Stimulated activated CD4-positive, alpha-beta T cell treated with anti-CD3 and anti-CD28 coated beads, Interleukin-2, amount 100 ng/mL, for 24 hours (primary cell): Measurements from ENCODE around the gene HOXA5.

Experiments used
- DNase-seq, 2 donors: peaks; one replicate each; pipeline ENCODE4 v3.0.0-alpha.2; 2020

HOXA5 gene

DNA sequence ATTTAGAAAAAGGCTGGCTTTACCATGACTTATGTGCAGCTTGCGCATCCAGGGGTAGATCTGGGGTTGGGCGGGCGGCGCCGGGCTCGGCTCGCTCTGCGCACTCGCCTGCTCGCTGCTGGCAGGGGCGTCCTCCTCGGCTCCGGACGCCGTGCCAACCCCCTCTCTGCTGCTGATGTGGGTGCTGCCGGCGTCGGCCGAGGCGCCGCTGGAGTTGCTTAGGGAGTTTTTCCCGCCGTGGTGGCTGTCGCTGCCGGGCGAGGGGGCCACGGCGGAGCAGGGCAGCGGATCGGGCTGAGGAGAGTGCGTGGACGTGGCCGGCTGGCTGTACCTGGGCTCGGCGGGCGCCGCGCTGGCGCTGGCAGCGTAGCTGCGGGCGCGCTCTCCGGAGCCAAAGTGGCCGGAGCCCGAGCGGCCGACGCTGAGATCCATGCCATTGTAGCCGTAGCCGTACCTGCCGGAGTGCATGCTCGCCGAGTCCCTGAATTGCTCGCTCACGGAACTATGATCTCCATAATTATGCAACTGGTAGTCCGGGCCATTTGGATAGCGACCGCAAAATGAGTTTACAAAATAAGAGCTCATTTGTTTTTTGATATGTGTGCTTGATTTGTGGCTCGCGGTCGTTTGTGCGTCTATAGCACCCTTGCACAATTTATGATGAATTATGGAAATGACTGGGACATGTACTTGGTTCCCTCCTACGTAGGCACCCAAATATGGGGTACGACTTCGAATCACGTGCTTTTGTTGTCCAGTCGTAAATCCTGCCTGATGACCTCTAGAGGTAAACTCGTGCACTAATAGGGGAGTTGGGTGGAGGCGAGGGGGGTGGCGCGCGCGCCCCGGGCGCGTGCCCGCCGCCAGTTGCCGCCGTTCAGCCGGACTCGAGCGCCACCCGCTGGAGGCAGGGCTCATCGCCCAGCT is at the start of gene HOXA5:
HOXA5 (minus strand) TSS at position 659 of the 927 bp plus-strand sequence; CDS start at position 585, 74 bp downstream.
- DNase-seq, result no peak

DNA sequence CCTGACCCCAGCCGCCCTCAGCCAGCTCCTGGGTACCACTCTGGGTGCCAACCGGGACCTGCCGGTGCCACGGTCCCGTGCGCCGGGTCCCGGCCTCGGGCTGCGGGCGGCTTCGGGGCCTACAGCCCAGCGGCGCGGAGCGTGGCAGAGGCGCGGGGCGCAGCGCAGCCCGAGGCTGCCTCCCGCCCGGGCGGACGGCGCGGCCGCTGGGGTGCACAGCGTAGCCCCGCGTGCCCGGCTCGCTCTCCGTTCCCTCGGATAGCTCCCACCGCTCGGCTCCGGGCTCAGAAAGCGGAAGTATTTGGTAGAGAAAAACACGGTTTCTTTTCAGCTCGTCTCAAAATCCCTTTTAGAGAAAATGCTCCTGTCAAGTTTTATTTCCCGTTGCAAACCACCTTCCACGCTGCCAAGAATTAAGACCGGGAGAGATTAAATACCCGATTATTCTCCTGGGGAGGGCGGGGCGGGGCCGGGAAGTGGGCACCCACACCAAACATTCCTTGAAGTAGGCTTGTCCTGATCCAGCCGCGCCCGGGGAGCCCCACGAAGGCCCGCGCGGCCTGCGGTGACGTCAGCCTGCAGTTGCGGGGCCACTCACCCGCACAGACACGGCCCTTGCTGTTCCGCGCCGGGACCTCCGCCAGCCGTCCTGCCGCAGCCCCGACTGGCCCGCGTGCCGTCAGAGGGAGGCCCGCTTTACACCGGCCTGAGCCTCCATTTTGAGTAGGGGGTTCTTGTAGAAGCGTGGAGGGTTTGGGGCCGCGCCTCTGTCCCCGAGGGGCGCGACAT is 49.3 kb upstream of the HOXA5 start:
- DNase-seq, result peak in 1 of 2 donors; percentile 14

DNA sequence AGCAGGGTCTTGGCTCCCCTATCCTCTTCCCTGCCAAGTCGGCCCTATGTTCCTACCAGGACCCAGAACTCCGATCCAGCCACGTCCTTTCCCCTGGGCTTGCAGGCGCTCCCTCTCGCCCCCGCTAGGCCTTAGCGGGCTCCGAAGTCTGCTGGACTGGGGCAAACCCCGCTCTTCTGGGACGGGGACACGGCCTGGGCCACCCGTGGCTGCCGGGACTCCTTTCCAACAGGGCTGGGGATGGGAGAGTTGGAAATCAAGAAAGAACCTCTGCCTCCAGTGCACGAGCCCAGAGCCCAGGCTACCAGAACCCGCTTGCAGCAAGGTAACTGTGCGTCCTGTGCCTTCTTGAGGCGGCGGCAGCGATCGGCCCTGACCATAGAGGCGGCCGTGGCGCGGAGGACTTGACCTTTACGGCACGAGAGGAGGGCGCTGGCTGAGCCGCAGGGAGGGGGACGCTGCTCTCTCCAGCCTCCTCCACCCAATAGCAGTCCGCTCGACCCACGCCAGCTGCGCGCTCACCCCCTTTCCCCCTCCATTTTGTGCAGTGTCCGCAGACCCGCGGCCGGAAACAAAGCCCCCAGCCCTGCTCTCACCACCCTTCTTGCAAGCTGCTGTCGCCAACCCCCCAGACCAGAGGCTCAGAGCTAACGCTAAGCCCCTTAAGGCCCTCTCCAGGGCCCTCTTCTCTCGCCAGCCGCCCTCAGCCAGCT is 48.5 kb upstream of the HOXA5 start:
- no peak for DNase-seq

DNA sequence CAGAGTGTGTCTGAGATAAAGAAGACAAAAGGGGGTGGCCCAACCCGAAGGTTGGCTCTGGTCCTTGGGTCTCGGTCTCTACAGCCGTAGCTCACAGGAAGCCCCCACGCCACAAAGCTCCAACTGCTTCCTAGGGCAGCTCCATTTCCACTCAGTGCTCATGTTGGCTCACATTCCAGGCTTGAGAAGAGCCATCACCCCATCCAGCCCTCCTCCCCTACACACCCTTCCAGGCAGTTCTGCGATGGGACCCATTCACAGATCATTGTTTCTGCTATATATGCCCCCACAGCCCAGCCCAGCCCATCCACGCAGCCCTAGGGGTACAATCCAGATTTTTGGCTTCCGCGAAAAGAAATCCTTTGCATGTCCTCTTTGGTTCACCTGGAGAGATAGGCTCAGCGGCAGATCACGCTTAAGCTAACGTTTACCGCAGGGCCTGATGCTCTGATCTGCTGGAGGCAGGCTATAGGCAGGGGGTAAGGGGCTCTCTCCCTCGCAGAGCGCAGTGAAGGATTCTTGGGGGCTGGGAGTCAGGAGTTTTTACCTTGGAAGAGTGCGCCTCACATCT is 47.8 kb upstream of the HOXA5 start:
- DNase-seq, result no peak

DNA sequence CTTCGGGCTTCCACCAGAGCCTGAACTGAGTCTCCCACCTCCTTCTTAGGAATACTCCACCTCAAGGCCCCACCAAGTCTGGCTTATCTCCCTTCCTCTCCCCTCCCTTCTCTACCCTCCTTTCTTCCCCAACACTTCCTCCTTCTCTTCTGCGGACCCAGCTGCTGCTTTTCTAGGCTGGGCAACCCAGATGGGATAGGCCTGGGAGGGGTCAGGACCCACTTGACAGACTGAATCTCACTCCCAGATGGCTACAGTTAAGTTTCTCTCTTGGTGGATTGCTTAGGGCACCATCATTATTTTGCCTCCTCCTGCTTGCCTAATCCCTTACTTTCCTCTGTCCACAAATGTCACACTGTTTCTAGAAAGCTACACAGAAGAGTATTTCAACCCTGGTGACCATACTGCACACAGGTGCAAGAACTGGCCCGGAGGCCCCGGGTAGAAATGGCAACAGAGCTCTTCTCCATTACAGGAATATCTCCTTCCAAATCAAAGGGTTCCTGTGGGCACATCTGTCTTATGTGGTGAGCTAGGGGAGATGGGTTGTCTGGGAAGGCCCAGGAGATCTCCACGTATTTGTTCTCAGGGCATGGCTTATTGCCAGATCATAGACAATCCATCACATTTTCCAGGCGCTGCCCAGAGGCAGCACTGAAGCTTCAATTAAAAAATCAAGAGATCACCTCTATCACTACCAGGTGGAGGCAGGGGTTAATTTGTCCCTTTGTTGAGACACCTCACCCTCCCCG is 46.7 kb upstream of the HOXA5 start:
- no peak for DNase-seq

DNA sequence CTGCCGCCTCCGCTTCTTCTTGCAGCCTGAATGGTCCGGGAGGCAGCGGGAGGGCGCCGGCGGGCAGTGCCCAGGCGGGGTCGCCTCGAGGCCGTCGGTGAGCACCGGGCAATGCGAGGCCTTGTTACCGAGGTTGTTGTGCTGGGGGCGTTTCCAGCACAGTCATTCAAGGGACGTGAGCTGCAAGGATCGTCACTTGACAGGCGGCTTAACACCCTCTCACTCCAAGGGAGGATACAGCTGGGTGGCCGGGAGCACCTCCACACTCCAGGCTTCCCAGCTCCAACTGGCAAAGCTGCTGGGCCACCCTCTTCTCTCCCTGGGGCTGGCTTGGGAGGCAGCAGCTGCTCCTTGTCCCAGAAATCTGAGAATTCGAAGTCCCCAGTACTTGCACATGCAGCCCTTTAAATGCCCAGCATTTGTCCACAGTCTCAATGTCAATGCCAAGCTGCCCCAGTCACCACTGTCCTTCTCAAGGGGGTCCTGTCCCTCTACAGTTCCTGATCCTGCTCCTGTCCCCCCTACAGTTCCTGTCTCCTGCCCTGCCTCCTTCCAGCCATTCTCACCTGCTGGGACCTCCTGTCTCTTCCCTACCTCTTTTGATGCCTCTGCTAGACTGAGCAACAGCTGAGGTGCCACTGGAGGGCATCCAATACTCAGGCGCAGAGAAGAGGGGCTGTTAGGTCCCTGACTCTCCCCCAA is 46.0 kb upstream of the HOXA5 start:
- DNase-seq, result no peak

DNA sequence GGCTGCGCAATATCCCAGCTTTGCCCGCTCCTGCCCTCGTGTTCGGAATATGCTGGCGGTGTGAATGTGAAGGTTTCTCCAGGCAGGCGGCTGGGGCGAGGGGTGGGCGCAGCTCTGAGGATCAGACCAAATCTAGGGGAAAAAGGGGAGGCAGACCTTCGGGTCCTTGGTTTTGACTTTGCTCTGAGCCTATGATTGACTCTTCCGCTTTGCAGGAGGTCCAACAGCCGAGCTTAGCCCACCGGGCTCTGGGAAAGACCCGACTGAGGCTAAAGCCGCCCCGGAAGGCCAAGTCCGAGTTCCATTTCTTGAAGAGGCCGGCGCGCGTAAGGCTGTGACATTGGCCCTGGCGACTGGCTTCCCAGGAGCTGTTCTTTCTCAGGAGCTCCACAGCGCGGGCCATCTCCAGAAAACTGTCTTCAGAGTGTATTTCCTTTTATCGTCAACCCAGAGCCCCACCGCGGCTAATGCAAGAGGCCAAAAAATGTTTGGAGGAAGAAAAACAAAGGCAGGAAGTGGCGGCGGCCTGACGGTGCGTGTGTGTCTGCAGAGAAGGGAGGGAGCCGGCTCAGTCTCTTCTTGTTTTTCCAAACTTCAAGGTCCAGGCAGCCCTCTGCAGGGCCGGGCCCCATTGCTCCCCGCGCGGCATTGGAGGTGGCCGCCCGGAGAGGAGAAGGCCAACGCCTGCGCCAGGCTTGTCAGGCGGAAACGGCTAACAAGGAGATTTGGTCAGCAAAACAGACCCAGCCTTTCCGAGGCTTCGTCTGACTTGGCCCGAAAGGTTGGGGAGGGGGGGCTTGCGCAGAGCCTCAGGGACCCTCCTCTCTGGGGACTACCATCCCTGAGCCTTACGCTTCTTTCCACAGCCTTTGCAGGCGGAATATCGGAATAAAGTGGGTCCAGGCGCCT is 45.2 kb upstream of the HOXA5 start:
- DNase-seq, result no peak

DNA sequence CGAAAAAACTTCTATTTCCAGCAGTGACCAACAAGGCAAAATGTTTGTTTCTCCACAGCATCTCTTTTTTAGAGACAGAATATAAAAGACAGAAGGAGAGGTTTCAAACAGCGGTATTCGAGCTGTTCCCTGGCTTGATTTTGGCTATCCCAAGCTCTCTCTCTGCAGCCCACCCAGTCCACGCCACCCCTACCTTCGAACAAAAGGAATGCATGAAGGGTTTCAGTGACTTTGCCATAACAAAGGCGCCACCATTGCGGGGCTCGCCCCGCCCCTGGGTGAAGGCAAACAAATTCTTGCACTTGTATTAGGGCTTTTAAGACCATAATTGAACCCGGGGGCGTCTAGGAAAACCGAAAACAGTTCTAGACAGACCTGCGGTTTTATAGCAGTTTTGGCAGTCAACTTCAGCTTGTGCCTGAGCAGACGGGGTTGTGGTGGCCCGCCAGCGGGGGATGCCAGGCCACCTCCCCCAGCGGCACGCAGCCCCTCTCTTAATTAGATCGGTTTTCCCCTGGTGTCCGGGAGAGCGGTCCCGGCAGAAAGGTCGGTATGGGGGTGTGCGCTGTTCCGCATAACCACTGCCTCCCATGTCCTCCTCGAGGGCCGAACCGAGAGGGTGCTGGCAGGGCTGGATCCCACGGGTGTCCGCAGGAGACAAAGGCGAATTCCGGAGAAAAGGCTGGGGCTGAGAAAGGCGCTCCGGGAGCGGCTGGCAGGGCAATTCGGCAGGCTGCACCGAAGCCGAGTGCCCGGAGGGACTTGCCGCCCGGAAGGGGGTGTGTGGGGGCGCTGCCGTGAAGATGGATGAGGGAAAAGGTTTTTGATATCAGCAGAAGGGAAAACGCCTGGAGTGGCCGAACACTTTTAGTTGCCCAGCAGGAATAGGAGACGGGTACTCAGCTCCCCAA is 44.2 kb upstream of the HOXA5 start:
- no peak for DNase-seq

DNA sequence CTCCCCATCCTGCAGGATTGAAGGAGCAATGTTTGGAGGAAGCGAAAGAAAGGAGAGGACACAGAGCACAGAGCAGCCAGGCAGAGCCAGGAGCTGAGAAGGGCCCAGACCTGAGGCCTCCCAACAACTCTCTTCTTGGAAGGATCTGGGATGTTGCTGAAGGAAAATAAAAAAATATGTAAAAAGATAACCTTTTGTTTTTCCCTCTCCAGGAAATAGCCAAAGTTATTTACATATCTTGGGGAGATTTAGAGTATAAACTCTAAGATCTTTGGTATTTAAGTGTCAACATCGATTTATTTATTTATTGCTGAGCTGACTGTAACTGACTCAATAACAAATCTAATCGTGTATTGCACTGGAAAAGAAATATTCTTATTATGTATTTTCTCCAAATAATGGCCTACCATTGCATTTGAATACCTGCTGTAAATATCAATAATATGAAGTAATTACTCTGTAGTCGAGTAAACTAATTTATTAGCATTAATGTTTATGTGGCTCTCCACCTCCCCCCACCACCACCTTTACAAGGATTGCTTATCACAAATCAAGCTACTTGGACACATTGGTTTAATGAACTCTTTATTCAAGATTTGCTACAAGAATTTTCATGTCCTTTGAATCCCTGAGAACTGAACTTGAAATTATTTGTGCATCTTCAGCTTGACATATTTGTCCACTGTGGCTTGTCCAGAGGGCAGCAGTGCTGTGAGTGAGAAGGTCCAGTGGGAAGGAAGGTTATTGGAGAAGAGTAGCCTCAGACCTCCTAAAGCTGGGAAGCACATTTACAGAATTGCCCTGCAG is 43.4 kb upstream of the HOXA5 start:
- DNase-seq, result no peak

DNA sequence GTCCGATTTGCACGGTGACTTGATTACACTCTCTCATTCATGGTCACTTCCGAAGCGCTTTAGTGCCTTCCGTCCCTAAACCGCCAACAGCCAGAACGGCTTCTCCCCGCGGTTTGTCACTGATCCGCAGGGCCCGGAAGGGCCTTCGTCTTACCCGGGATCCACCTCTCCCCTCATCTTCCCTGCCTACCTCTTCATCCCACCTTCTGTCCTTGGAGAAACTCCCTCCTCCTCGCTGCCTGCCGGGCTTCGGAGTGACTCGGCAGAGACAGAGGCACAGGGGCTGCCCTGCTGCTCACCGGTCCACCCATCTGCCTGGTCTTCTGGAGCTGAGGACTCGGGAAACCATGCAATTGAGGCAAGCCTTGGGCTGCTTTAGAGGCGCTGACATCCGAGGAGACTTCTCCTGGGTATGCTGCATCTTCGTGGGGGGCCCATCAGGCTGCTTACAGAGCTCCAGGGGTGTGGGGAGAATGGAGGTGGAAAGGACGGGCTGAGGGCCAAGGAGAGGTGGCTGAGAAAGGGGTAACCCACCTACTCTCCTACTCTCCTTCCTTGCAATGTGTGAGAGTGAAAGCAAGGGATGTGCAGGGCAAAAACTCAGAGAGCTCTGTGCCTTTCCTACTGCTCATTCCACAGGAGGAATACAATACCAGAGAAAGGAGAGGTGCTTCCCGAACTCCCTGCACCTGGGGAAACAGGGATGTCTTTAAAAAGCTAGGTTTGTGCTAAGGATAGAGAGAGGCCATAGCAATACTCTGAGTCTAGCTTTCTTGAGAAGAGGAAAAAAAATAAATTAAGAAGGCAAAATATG is 42.6 kb upstream of the HOXA5 start:
- no peak for DNase-seq

DNA sequence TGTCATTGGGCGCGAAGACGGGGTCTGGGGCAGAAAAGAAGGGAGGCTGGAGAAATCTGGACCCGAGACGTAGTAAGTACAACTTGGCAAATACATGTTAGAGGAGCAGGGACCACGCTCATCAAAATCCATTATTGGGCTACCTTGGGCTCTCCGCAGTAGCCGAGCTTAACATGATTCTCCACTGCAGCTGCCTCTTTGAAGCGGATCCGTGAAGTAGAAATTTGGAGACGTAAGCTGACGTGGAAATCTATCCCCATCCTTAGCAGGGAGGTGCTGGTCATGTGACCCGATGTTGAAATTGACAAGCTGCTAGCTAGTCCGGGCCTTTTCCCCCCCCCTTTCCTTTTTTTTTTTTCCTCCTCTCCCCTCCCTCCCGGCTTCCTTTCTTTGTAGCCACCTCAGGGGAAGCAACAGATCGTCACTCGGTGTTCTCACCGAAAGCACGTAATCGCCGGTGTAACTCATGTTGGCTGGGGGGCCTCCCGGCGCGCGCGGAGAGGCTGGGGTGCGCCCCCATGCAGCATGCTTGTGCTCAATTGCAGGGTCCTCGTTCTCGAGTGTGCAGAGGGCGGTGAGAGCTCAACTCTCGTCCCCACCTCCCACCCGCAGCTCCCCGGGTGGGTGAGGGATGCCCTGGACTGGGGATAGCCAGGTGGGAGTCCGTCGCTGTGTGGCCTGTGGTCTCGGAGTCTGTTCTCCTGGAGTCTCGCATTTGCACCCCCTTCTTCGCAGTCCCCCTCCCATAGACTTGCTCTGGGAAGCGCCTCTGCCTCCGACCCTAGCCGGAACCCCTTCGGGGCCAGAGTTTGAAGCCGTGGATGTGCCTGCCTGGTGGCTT is 41.8 kb upstream of the HOXA5 start, which contains the start of gene HOXA11:
HOXA11 (minus strand) TSS at position 220 of the 841 bp plus-strand sequence; CDS start at position 132, 88 bp downstream.
- no peak for DNase-seq

DNA sequence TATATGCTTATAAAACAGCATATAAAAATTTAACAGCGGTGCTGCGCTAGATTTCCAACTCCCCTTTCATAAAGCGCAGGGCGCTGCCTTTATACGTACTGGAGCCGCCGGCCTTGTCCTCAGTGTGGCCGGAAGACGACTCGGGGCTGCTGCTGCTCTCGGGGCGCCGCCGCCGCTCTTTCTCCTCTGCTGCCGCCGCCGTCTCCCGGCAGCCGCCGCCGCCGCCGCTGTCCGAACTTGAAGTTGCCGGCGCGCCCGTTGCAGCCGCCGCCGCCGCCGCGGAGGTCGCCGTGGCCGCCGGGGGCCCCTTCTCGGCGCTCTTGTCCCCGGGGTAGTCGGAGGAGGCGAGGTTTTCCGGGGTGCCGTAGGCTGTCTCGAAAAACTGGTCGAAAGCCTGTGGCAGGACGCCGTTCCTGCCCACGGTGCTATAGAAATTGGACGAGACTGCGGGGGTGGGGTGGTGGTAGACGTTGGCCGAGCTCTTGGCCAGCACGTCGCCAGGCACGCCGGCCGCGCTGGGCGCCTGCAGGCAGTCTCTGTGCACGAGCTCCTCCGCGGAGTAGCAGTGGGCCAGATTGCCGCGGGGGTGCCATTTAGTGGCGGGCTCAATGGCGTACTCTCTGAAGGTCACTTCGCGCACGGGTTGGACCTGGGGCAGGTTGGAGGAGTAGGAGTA is 41.0 kb upstream of the HOXA5 start:
- DNase-seq, result no peak

DNA sequence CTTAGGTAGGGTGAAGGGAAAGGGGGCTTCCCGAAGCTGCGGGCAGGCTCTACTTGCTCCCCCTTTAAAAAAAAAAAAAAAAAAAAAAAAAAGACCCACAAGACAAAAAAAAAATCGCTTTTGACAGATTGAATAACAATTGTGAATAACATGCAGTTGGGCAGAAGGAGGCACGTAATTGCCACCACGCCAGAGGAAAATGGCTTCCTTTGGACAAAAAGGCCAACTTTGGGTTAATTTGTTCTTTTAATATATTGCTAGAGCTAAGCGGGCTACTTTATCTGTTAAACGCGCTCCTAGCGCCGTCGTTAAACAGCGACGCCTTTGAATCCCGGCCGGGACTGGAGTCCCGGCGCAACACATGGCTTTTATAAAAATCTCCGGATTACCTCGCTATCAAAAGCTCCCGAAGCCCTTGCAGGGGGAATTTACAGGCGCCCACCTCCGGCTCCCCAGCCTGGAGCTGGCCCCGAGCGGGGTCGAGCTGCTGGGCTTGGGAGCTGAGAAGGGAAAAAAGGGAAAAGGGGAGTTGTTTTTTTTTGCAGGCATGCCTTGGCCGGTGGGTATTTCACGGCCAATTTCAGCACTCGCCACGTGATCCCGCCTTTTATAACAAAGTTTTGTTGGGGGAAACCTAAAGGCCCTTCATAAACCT is 40.3 kb upstream of the HOXA5 start:
- DNase-seq, result no peak

DNA sequence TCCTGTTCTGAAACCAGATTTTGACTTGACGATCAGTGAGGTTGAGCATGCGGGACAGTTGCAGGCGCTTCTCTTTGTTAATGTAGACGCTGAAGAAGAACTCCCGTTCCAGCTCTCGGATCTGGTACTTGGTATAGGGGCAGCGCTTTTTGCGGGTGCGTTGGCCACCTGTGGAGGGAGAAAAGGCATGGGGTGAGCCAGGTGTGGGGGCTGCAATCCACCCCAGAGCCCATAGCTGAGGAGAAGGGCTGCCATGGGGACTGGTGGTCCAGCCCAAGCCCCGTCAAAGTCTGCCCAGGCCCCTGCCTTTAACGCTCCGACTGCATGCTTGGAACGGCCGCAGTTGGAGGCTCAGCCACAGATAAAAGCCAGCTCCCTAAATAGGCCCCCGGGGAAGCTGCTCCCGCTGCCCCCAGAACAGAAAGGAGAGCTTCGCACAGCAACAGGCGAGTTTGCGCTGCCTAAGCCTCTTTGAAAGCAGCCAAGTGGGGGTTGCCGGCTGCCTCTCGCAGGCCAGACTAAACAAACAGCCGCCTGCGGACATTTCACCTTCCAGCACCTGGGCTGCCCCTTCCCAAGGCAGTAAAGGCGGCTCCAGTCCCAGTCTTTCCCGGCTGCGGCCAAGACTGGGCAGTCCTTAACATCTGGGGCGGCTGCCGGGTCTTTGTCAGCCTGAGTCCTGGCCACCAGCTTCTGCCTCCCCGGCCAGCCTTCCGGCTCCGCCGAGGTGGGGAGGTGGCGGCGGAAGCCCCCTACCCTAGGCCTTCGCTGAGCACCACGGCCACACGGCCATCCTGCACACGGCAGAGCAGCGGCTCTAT is 39.6 kb upstream of the HOXA5 start:
- DNase-seq, result no peak
